Trophoblast cell (in vitro differentiated cells and primary cell): ENCODE measurements around the gene DNAJB6.
"Not testable (repeated sequence)": the region's sequence is repeated elsewhere in the genome, so short reads cannot be mapped to it uniquely, and the experiment has no call there.

Source experiments
- DNase-seq, 2 donors: peaks; one replicate each; pipeline ENCODE4 v3.0.0-alpha.2; 2016
- H2AFZ ChIP-seq: 2 replicates; pipeline ENCODE4 v1.6.1; 2013; ENCODE audit warnings: low read length, moderate library complexity, mild to moderate bottlenecking; ENCODE audit not compliant: insufficient read depth, poor library complexity
- H2AK5ac ChIP-seq: 2 replicates; pipeline ENCODE4 v1.6.1; 2013; ENCODE audit warnings: mild to moderate bottlenecking, low read length
- H2BK120ac ChIP-seq: 2 replicates; pipeline ENCODE4 v1.6.1; 2013; ENCODE audit warnings: low read length, mild to moderate bottlenecking, moderate library complexity; ENCODE audit not compliant: insufficient read depth, poor library complexity
- H2BK12ac ChIP-seq: 2 replicates; pipeline ENCODE4 v1.6.1; 2013; ENCODE audit warnings: mild to moderate bottlenecking, low read length, moderate library complexity
- H2BK5ac ChIP-seq: 2 replicates; pipeline ENCODE4 v1.6.1; 2013; ENCODE audit warnings: low read length, low read depth, moderate library complexity, mild to moderate bottlenecking; ENCODE audit not compliant: poor library complexity
- H3K14ac ChIP-seq: 2 replicates; pipeline ENCODE4 v1.6.1; 2013; ENCODE audit warnings: mild to moderate bottlenecking, low read length
- H3K18ac ChIP-seq: 2 replicates; pipeline ENCODE4 v1.6.1; 2013; ENCODE audit warnings: mild to moderate bottlenecking, low read length
- H3K23ac ChIP-seq: 2 replicates; pipeline ENCODE4 v1.6.1; 2013; ENCODE audit warnings: low read length
- H3K27ac ChIP-seq: 2 replicates; pipeline ENCODE4 v1.5.1; 2013; ENCODE audit warnings: low read depth, mild to moderate bottlenecking, inconsistent platforms, low read length, moderate library complexity
- H3K27me3 ChIP-seq: 2 replicates; pipeline ENCODE4 v1.6.1; 2013; ENCODE audit warnings: inconsistent platforms, mild to moderate bottlenecking, low read length, moderate library complexity; ENCODE audit not compliant: insufficient read depth
- H3K36me3 ChIP-seq, 2 experiments: 1 replicate in 1 of 2; 2 replicates in 1 of 2; pipeline ENCODE4 v1.6.1; 2013; ENCODE audit warnings: low read length in 2 of 2, mild to moderate bottlenecking in 2 of 2, moderate library complexity in 1 of 2; ENCODE audit not compliant: insufficient read depth in 2 of 2, control insufficient read depth in 1 of 2
- H3K4ac ChIP-seq: 2 replicates; pipeline ENCODE4 v1.6.1; 2013; ENCODE audit warnings: low read depth, mild to moderate bottlenecking, low read length, moderate library complexity
- H3K4me1 ChIP-seq, 2 experiments: 1 replicate in 1 of 2; 2 replicates in 1 of 2; pipeline ENCODE4 v1.6.1; 2013; ENCODE audit warnings: low read length in 2 of 2, mild to moderate bottlenecking in 2 of 2, moderate library complexity in 1 of 2; ENCODE audit not compliant: insufficient read depth in 2 of 2, control insufficient read depth in 1 of 2
- H3K4me2 ChIP-seq: 2 replicates; pipeline ENCODE4 v1.6.1; 2013; ENCODE audit warnings: inconsistent platforms, mild to moderate bottlenecking, low read length, moderate library complexity
- H3K4me3 ChIP-seq: 2 replicates; pipeline ENCODE4 v1.5.1; 2013; ENCODE audit warnings: mild to moderate bottlenecking, low read depth, low read length, inconsistent platforms
- H3K79me1 ChIP-seq: one replicate; pipeline ENCODE4 v1.6.1; 2013; ENCODE audit warnings: low read length
- H3K79me2 ChIP-seq: 2 replicates; pipeline ENCODE4 v1.6.1; 2013; ENCODE audit warnings: low read length, mild to moderate bottlenecking; ENCODE audit not compliant: control insufficient read depth, insufficient read depth, poor library complexity
- H3K9ac ChIP-seq: 2 replicates; pipeline ENCODE4 v1.6.1; 2013; ENCODE audit warnings: mild to moderate bottlenecking, low read length
- H3K9me3 ChIP-seq: 2 replicates; pipeline ENCODE4 v1.6.1; 2013; ENCODE audit warnings: low read depth, mild to moderate bottlenecking, control low read depth, inconsistent platforms, low read length; ENCODE audit not compliant: insufficient read depth
- H4K12ac ChIP-seq: 2 replicates; pipeline ENCODE4 v1.6.1; 2013; ENCODE audit warnings: low read depth, mild to moderate bottlenecking, low read length, moderate library complexity
- H4K8ac ChIP-seq: 2 replicates; pipeline ENCODE4 v1.6.1; 2013; ENCODE audit warnings: low read depth, mild to moderate bottlenecking, low read length, moderate library complexity
- H4K91ac ChIP-seq: one replicate; pipeline ENCODE4 v1.6.1; 2013; ENCODE audit warnings: low read depth, mild to moderate bottlenecking, low read length, moderate library complexity
- WGBS: extraction: QIAGEN DNeasy Blood & Tissue Kit; methylation state at CpG from one replicate; pipeline ENCODE4 v1.1.7; 2013; ENCODE audit warnings: missing lambda C conversion rate; ENCODE audit not compliant: insufficient read length, insufficient coverage; ENCODE audit errors: extremely low coverage; 5-methylcytosine and 5-hydroxymethylcytosine counted together

DNAJB6 gene

GRCh38 chr7:157454003-157454402 is 117.2 kb downstream of the DNAJB6 start:
- H2BK120ac ChIP-seq, H2BK5ac ChIP-seq, H3K14ac ChIP-seq, H3K27ac ChIP-seq, H3K79me2 ChIP-seq, H3K27me3 ChIP-seq, H2AFZ ChIP-seq, H3K4me2 ChIP-seq, H3K23ac ChIP-seq, H2AK5ac ChIP-seq, H3K4ac ChIP-seq, H3K4me3 ChIP-seq, H4K12ac ChIP-seq, H4K91ac ChIP-seq, H3K36me3 ChIP-seq, DNase-seq, H2BK12ac ChIP-seq, H4K8ac ChIP-seq, H3K9ac ChIP-seq, H3K79me1 ChIP-seq, H3K9me3 ChIP-seq, H3K18ac ChIP-seq, H3K4me1 ChIP-seq: not testable (repeated sequence)
- no CpG with 5 or more reads among the region's 12 CpGs for WGBS

GRCh38 chr7:157457355-157458253 is 120.8 kb downstream of the DNAJB6 start:
- no peak overlapping the region for H3K23ac ChIP-seq
- H3K4ac ChIP-seq = no peak overlapping the region
- no peak overlapping the region for H3K4me2 ChIP-seq
- H3K14ac ChIP-seq = no peak overlapping the region
- H3K36me3 ChIP-seq = no peaks in the 10 kb centered on the region
- no peak overlapping the region for H3K27ac ChIP-seq
- no peak for DNase-seq
- WGBS = no CpG with 5 or more reads among the region's 27 CpGs
- no peaks in the 10 kb centered on the region for H3K79me2 ChIP-seq
- no peak overlapping the region for H4K12ac ChIP-seq
- H3K9ac ChIP-seq = no peak overlapping the region
- H4K8ac ChIP-seq = no peak overlapping the region
- no peak overlapping the region for H2BK5ac ChIP-seq
- H2BK120ac ChIP-seq = no peak overlapping the region
- no peak overlapping the region for H2AFZ ChIP-seq
- H2BK12ac ChIP-seq = no peak overlapping the region
- H3K27me3 ChIP-seq = no peaks in the 10 kb centered on the region
- H3K79me1 ChIP-seq = no peaks in the 10 kb centered on the region
- H2AK5ac ChIP-seq = no peak overlapping the region
- no peak overlapping the region for H3K4me3 ChIP-seq
- H3K18ac ChIP-seq = no peak overlapping the region
- H3K9me3 ChIP-seq = no peaks in the 10 kb centered on the region
- no peak overlapping the region for H4K91ac ChIP-seq
- H3K4me1 ChIP-seq = no peaks in the 10 kb centered on the region

GRCh38 chr7:157458254-157458633 is 121.4 kb downstream of the DNAJB6 start:
- no peak for DNase-seq
- Histone ChIP-seq H4K91ac (no peak overlapping the region), H3K4me3 (no peak overlapping the region), H4K12ac (no peak overlapping the region), H2AFZ (no peak overlapping the region), H3K79me2 (no peaks in the 10 kb centered on the region), H3K79me1 (no peaks in the 10 kb centered on the region), H3K27me3 (no peaks in the 10 kb centered on the region), H2BK120ac (no peak overlapping the region), H4K8ac (no peak overlapping the region), H2BK12ac (no peak overlapping the region), H3K36me3 (no peaks in the 10 kb centered on the region), H3K27ac (no peak overlapping the region), H2AK5ac (no peak overlapping the region), H3K4me2 (no peak overlapping the region), H3K4ac (no peak overlapping the region), H3K14ac (no peak overlapping the region), H3K9ac (no peak overlapping the region), H3K18ac (no peak overlapping the region), H2BK5ac (no peak overlapping the region), H3K23ac (no peak overlapping the region), H3K4me1 (no peaks in the 10 kb centered on the region), H3K9me3 (no peaks in the 10 kb centered on the region)
- no CpG with 5 or more reads among the region's 9 CpGs for WGBS

- Histone ChIP-seq H3K79me2 (no peaks in the 10 kb centered on the region), H3K4me2 (no peak overlapping the region), H3K9me3 (no peaks in the 10 kb centered on the region), H3K9ac (no peak overlapping the region), H4K8ac (no peak overlapping the region), H3K4me1 (no peaks in the 10 kb centered on the region), H2BK12ac (no peak overlapping the region), H2BK5ac (no peak overlapping the region), H3K36me3 (no peaks in the 10 kb centered on the region), H4K12ac (no peak overlapping the region), H3K27me3 (no peaks in the 10 kb centered on the region), H3K79me1 (no peaks in the 10 kb centered on the region), H3K27ac (no peak overlapping the region), H3K4me3 (no peak overlapping the region), H3K14ac (no peak overlapping the region), H2AFZ (no peak overlapping the region), H3K4ac (no peak overlapping the region), H3K23ac (no peak overlapping the region), H3K18ac (no peak overlapping the region), H2AK5ac (no peak overlapping the region), H2BK120ac (no peak overlapping the region), H4K91ac (no peak overlapping the region)
- WGBS = no CpG with 5 or more reads among the region's 11 CpGs
- DNase-seq = no peak
Measured at GRCh38 chr7:157459966-157460365, 123.2 kb downstream of the DNAJB6 start.
